ENCODE results near the gene PICALM.

- TF ChIP-seq EP300 (IDR thresholded peaks at IDR 0.05) (no peak), POLR2A (IDR thresholded peaks at IDR 0.05) (no peak)
Measured at GRCh38 chr11:86108191-86108590, 39.3 kb upstream of the PICALM start.

Measured in suprapubic skin (tissue), 2 donors.